Peyer's patch (tissue), 4 donors: ENCODE data around the gene TGFBI.

Experiments
- POLR2A ChIP-seq, 2 donors: fragments of 450-650 bp; IDR thresholded peaks; one replicate each; pipeline ENCODE4 v1.5.1; 2017; ENCODE audit warnings: antibody characterized with exemption in 2 of 2, mild to moderate bottlenecking in 2 of 2, moderate library complexity in 2 of 2
- TF ChIP-seq, protein P1 (sequence below), 6 experiments: fragments of 450-650 bp in 4 of 6; fragments of 200-600 bp in 2 of 6; sonication (generic) in 1 of 6; IDR thresholded peaks; one replicate each; pipeline ENCODE4 v1.5.1; 2017 to 2019; ENCODE audit warnings: antibody characterized with exemption in 6 of 6, mild to moderate bottlenecking in 3 of 6, moderate library complexity in 1 of 6

DNA sequence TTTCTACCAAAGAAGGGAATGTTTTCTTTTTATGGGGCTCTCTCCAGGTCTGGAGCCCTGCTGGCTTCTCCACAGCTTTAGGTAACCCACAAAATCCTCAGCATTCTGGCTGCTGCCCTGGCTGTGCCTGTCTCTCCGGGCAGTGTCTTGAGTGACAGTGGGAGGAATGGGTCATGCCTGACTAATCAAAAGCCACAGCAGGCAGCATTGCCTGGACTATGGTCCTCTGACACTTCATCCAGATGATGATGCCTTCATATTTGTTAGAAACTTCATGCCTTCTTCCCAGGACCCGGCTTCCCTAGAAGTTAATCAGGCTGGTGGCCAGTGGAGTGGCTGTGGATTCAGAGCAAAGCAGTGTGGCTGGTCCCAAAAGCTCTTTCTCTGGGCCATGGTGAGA lies 32.2 kb upstream of the TGFBI start:
- TF ChIP-seq, protein P1, sequence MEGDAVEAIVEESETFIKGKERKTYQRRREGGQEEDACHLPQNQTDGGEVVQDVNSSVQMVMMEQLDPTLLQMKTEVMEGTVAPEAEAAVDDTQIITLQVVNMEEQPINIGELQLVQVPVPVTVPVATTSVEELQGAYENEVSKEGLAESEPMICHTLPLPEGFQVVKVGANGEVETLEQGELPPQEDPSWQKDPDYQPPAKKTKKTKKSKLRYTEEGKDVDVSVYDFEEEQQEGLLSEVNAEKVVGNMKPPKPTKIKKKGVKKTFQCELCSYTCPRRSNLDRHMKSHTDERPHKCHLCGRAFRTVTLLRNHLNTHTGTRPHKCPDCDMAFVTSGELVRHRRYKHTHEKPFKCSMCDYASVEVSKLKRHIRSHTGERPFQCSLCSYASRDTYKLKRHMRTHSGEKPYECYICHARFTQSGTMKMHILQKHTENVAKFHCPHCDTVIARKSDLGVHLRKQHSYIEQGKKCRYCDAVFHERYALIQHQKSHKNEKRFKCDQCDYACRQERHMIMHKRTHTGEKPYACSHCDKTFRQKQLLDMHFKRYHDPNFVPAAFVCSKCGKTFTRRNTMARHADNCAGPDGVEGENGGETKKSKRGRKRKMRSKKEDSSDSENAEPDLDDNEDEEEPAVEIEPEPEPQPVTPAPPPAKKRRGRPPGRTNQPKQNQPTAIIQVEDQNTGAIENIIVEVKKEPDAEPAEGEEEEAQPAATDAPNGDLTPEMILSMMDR (IDR thresholded peaks at IDR 0.05): no peak
- TF ChIP-seq POLR2A (IDR thresholded peaks at IDR 0.05): no peak
